IMR-90 (cell line): ENCODE results near the gene NLGN3. TPM values are rescaled to one million over a fixed set of nuclear protein-coding genes. Genes with fewer than 3 reads are reported as not detected.

ENCODE experiments used
- ATAC-seq: fragments of 200-7000 bp; cut with Tn5 transposase; 2 replicates; pipeline ENCODE4 v1.9.1; 2020; ENCODE audit warnings: low read depth, mild to moderate bottlenecking, moderate library complexity
- BruUV-seq: library from RNA; stranded (reverse); fragments of 400-500 nt; replicated peaks from 2 replicates; lab custom pipeline; 2021; lab: Mats Ljungman, UMichigan
- CTCF ChIA-PET: fragments of 300-600 bp; formaldehyde crosslinking; extraction: SDS; loops from one replicate; lab custom pipeline; 2021; ENCODE audit warnings: antibody characterized with exemption; lab: Yijun Ruan, JAX
- POLR2A ChIA-PET: fragments of 300-600 bp; sonication (Branson Sonifier 250); formaldehyde crosslinking; loops from one replicate; lab custom pipeline; 2022; ENCODE audit warnings: antibody characterized with exemption; ENCODE audit not compliant: unreplicated experiment; lab: Charles Lee
- DNase-seq: peaks from one replicate; pipeline ENCODE4 v3.0.0; 2013
- H2AFZ ChIP-seq: replicated peaks from 2 replicates; pipeline ENCODE3; 2013; ENCODE audit warnings: low read length, mild to moderate bottlenecking; ENCODE audit not compliant: poor library complexity
- H2AK5ac ChIP-seq: 2 replicates; pipeline ENCODE4 v1.6.1; 2013; ENCODE audit warnings: low read depth, low read length, inconsistent platforms
- H2AK9ac ChIP-seq: replicated peaks from 2 replicates; pipeline ENCODE3; 2013; ENCODE audit warnings: mild to moderate bottlenecking, low read depth, low read length, moderate library complexity; ENCODE audit not compliant: poor library complexity
- H2BK120ac ChIP-seq: 2 replicates; pipeline ENCODE4 v1.6.1; 2013; ENCODE audit warnings: low read depth, low read length, inconsistent platforms
- H2BK15ac ChIP-seq: 3 replicates; pipeline ENCODE4 v1.6.1; 2013; ENCODE audit warnings: low read depth, low read length, inconsistent platforms
- H2BK20ac ChIP-seq: 2 replicates; pipeline ENCODE4 v1.6.1; 2013; ENCODE audit warnings: low read depth, mild to moderate bottlenecking, inconsistent platforms, low read length, moderate library complexity
- H2BK5ac ChIP-seq: 2 replicates; pipeline ENCODE4 v1.6.1; 2013; ENCODE audit warnings: mild to moderate bottlenecking, low read depth, low read length, inconsistent platforms; ENCODE audit not compliant: poor library complexity, severe bottlenecking
- H3K14ac ChIP-seq: replicated peaks from 2 replicates; pipeline ENCODE4 v1.6.1; 2013; ENCODE audit warnings: low read depth, low read length, inconsistent platforms
- H3K18ac ChIP-seq: 2 replicates; pipeline ENCODE4 v1.6.1; 2013; ENCODE audit warnings: low read depth, low read length, control low read depth
- H3K23ac ChIP-seq: 2 replicates; pipeline ENCODE4 v1.6.1; 2013; ENCODE audit warnings: low read depth, low read length, inconsistent platforms
- H3K27ac ChIP-seq: 2 replicates; pipeline ENCODE4 v1.5.1; 2013; ENCODE audit warnings: mild to moderate bottlenecking, control low read depth, low read length; ENCODE audit not compliant: insufficient read depth
- H3K27me3 ChIP-seq: 2 replicates; pipeline ENCODE4 v1.6.1; 2013; ENCODE audit warnings: low read length; ENCODE audit not compliant: control insufficient read depth, insufficient read depth
- H3K36me3 ChIP-seq: 2 replicates; pipeline ENCODE4 v1.6.1; 2013; ENCODE audit warnings: low read length, mixed read lengths; ENCODE audit not compliant: control insufficient read depth, insufficient read depth
- H3K4ac ChIP-seq: 2 replicates; pipeline ENCODE4 v1.6.1; 2013; ENCODE audit warnings: low read depth, low read length, inconsistent platforms
- H3K4me1 ChIP-seq: 2 replicates; pipeline ENCODE4 v1.6.1; 2013; ENCODE audit warnings: low read length, mixed read lengths; ENCODE audit not compliant: control insufficient read depth, insufficient read depth
- H3K4me2 ChIP-seq: 2 replicates; pipeline ENCODE4 v1.6.1; 2013; ENCODE audit warnings: low read depth, mild to moderate bottlenecking, control low read depth, low read length, moderate library complexity
- H3K4me3 ChIP-seq: 2 replicates; pipeline ENCODE4 v1.5.1; 2013; ENCODE audit warnings: low read depth, mild to moderate bottlenecking, control low read depth, low read length, moderate library complexity; ENCODE audit not compliant: insufficient read depth
- H3K56ac ChIP-seq: 2 replicates; pipeline ENCODE4 v1.6.1; 2013; ENCODE audit warnings: low read length, inconsistent platforms; ENCODE audit not compliant: insufficient read depth; ENCODE audit errors: extremely low read depth
- H3K79me1 ChIP-seq, 2 experiments: 2 replicates each; pipeline ENCODE4 v1.6.1; 2013; ENCODE audit warnings: low read length in 2 of 2, inconsistent platforms in 1 of 2, low read depth in 1 of 2
- H3K9ac ChIP-seq: 2 replicates; pipeline ENCODE4 v1.6.1; 2013; ENCODE audit warnings: low read depth, low read length, control low read depth
- H3K9me1 ChIP-seq: 2 replicates; pipeline ENCODE4 v1.6.1; 2013; ENCODE audit warnings: low read length, inconsistent platforms; ENCODE audit not compliant: insufficient read depth
- H3K9me3 ChIP-seq: 2 replicates; pipeline ENCODE4 v1.6.1; 2013; ENCODE audit warnings: low read length; ENCODE audit not compliant: control insufficient read depth, insufficient read depth
- H4K20me1 ChIP-seq: 2 replicates; pipeline ENCODE4 v1.6.1; 2013; ENCODE audit warnings: low read length, inconsistent platforms; ENCODE audit not compliant: insufficient read depth
- H4K5ac ChIP-seq: 2 replicates; pipeline ENCODE4 v1.6.1; 2013; ENCODE audit warnings: mild to moderate bottlenecking, low read depth, low read length, control low read depth
- H4K8ac ChIP-seq, 2 experiments: 2 replicates each; pipeline ENCODE4 v1.6.1; 2013; ENCODE audit warnings: low read depth in 2 of 2, low read length in 2 of 2, control low read depth in 1 of 2, inconsistent platforms in 1 of 2
- H4K91ac ChIP-seq: 2 replicates; pipeline ENCODE4 v1.6.1; 2013; ENCODE audit warnings: low read depth, low read length, inconsistent platforms; ENCODE audit not compliant: insufficient read depth
- BHLHE40 ChIP-seq: fragments of 150-350 bp; IDR thresholded peaks from 2 replicates; pipeline ENCODE4 v1.6.1; 2016; ENCODE audit warnings: mild to moderate bottlenecking, low read depth, low read length
- CEBPB ChIP-seq: IDR thresholded peaks from 2 replicates; pipeline ENCODE4 v1.6.1; 2012; ENCODE audit warnings: low read depth, low read length, improper control_type of control experiment
- CHD1 ChIP-seq: IDR thresholded peaks from 2 replicates; pipeline ENCODE4 v1.6.1; 2012; ENCODE audit warnings: low read depth, low read length, improper control_type of control experiment
- CTCF ChIP-seq: conservative IDR thresholded peaks from 2 replicates; pipeline ENCODE4 v1.5.1; 2012; ENCODE audit warnings: mild to moderate bottlenecking, low read depth, low read length, improper control_type of control experiment
- ELK1 ChIP-seq: fragments of 150-350 bp; IDR thresholded peaks from 2 replicates; pipeline ENCODE4 v1.6.1; 2016; ENCODE audit warnings: low read depth, mild to moderate bottlenecking, low read length, moderate library complexity, borderline replicate concordance
- FOS ChIP-seq: fragments of 150-350 bp; IDR thresholded peaks from 2 replicates; pipeline ENCODE4 v1.6.1; 2016; ENCODE audit warnings: low read depth, low read length
- MAFK ChIP-seq: IDR thresholded peaks from 2 replicates; pipeline ENCODE4 v1.6.1; 2012; ENCODE audit warnings: low read depth, low read length, improper control_type of control experiment
- MAZ ChIP-seq: IDR thresholded peaks from 2 replicates; pipeline ENCODE4 v1.6.1; 2012; ENCODE audit warnings: low read depth, mild to moderate bottlenecking, low read length, improper control_type of control experiment, moderate library complexity, borderline replicate concordance
- MXI1 ChIP-seq: IDR thresholded peaks from 2 replicates; pipeline ENCODE4 v1.6.1; 2012; ENCODE audit warnings: low read depth, mild to moderate bottlenecking, low read length, moderate library complexity, borderline replicate concordance
- NFE2L2 ChIP-seq: fragments of 150-350 bp; IDR thresholded peaks from 2 replicates; pipeline ENCODE4 v1.6.1; 2016; ENCODE audit warnings: low read depth, mild to moderate bottlenecking, low read length
- POLR2A ChIP-seq: IDR thresholded peaks from 2 replicates; pipeline ENCODE4 v1.6.1; 2012; ENCODE audit warnings: mild to moderate bottlenecking, low read depth, low read length
- RAD21 ChIP-seq: IDR thresholded peaks from 2 replicates; pipeline ENCODE4 v1.6.1; 2012; ENCODE audit warnings: low read length, improper control_type of control experiment
- RCOR1 ChIP-seq: IDR thresholded peaks from 2 replicates; pipeline ENCODE4 v1.6.1; 2012; ENCODE audit warnings: mild to moderate bottlenecking, low read length, improper control_type of control experiment; ENCODE audit not compliant: insufficient replicate concordance
- RFX5 ChIP-seq: IDR thresholded peaks from 2 replicates; pipeline ENCODE4 v1.8.0; 2012; ENCODE audit warnings: low read depth, mild to moderate bottlenecking, low read length, moderate library complexity
- SMC3 ChIP-seq: fragments of 150-350 bp; IDR thresholded peaks from 2 replicates; pipeline ENCODE4 v1.6.1; 2016; ENCODE audit warnings: low read depth, mild to moderate bottlenecking, antibody characterized with exemption, low read length, moderate library complexity
- WGBS, 2 experiments: methylation state at CpG; one replicate each; pipeline versions ENCODE4 v1.1.5 to v1.1.7; 2013; ENCODE audit warnings: missing lambda C conversion rate in 2 of 2; ENCODE audit not compliant: insufficient read length in 1 of 2; ENCODE audit errors: extremely low coverage in 2 of 2; 5-methylcytosine and 5-hydroxymethylcytosine counted together
- dilution Hi-C: fragments of 300-500 bp; cut with HindIII; formaldehyde crosslinking; loops from one replicate; pipeline ENCODE4 v1.14.3; 2018; ENCODE audit warnings: low sequenced_read_pairs; ENCODE audit not compliant: unreplicated experiment
- in situ Hi-C: fragments of 300-500 bp; cut with MboI; formaldehyde crosslinking; loops from 3 replicates; pipeline ENCODE4 v1.14.3; 2019; ENCODE audit warnings: low sequenced_read_pairs, inconsistent platforms, mixed read lengths
- intact Hi-C: fragments of 100-400 bp; cut with micrococcal nuclease; formaldehyde crosslinking; loops from 2 replicates; pipeline ENCODE4 v1.10.0; 2022
- polyA plus RNA-seq, 3 experiments: library from polyadenylated mRNA; depleted of rRNA; stranded (reverse); fragments of >200 nt; gene quantifications; 2 replicates each; pipeline ENCODE4 v1.2.3, GENCODE V29; 2012; ENCODE audit warnings: low replicate concordance in 1 of 3
- total RNA-seq: library from RNA; depleted of rRNA; stranded (reverse); fragments of >200 nt; gene quantifications from 2 replicates; pipeline ENCODE4 v1.2.3, GENCODE V29; 2012
- TF ChIP-seq, protein P1 (sequence below): fragments of 150-350 bp; IDR thresholded peaks from 2 replicates; pipeline ENCODE4 v1.6.1; 2017; ENCODE audit warnings: mild to moderate bottlenecking, antibody characterized with exemption, low read length, low read depth

NLGN3 gene
- total and polyA plus RNA-seq, 2 of the 4 experiments (the other 2 are of a cell fraction), result 0.18 to 0.39 TPM

DNA sequence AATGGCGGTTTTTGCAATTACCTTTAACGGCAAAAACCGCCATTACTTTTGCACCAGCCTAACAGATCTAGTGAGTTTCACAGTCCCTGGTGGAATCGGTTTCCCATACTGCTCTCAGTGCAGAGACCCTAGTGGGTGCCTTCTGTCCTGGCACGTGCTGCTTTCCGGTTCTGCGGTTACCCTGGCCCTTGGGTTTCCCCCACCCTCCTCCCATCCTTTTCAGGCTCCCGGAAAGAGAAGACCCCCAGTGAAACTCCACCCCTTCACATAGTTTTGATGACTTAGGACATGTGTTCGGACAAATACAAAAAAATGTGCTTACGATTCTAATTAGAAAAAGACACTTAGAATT is 36.9 kb downstream of the NLGN3 start:
- BruUV-seq, result no TSS peak
- peak overlapping the region; percentile 41; the same call in 1 of the 2 replicates for H3K4me3 ChIP-seq
- H3K9me3 ChIP-seq, result no peaks in the 10 kb centered on the region
- 45% methylated on average over 6 of the region's 10 CpGs; no CpG with 5 or more reads in 1 of the 2 experiments for WGBS, 2 experiments
- peak overlapping the region; percentile 64 for H2BK5ac ChIP-seq
- peaks cover 4% of the 10 kb centered on the region; the same call in 1 of the 2 replicates for H3K4me1 ChIP-seq
- peak overlapping the region; percentile 18 for H4K5ac ChIP-seq
- peak overlapping the region; percentile 36 for H3K27ac ChIP-seq
- peak overlapping the region; percentile 48; the same call in 1 of the 2 replicates for H3K23ac ChIP-seq
- DNase-seq, result no peak
- no peaks in the 10 kb centered on the region; the same call in 1 of the 2 replicates for H3K9me1 ChIP-seq
- peak overlapping the region; percentile 64 for H3K4me2 ChIP-seq
- peak overlapping the region; percentile 27; the same call in 1 of the 2 replicates for H2AK5ac ChIP-seq
- peak overlapping the region; percentile 75 for H3K14ac ChIP-seq
- intact Hi-C loops (no loop called here), dilution Hi-C loops (no loop called here), in situ Hi-C loops (no loop called here)
- peak overlapping the region; percentile 26; the same call in 1 of the 2 replicates for H3K9ac ChIP-seq
- H3K4ac ChIP-seq, result peak overlapping the region; percentile 76
- no peaks in the 10 kb centered on the region for H3K36me3 ChIP-seq
- H2BK120ac ChIP-seq, result peak overlapping the region; percentile 64
- peak overlapping the region; percentile 30 for H4K91ac ChIP-seq
- TF ChIP-seq RFX5, result no peak
- TF ChIP-seq SMC3, result no peak
- TF ChIP-seq CTCF, result no peak
- TF ChIP-seq BHLHE40, result no peak; the same call in 1 of the 2 replicates
- no peak for TF ChIP-seq ELK1
- no peak for TF ChIP-seq POLR2A
- TF ChIP-seq, protein P1, sequence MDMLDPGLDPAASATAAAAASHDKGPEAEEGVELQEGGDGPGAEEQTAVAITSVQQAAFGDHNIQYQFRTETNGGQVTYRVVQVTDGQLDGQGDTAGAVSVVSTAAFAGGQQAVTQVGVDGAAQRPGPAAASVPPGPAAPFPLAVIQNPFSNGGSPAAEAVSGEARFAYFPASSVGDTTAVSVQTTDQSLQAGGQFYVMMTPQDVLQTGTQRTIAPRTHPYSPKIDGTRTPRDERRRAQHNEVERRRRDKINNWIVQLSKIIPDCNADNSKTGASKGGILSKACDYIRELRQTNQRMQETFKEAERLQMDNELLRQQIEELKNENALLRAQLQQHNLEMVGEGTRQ, result no peak
- no peak for TF ChIP-seq MXI1
- TF ChIP-seq CEBPB, result no peak
- TF ChIP-seq MAFK, result no peak
- no peak for TF ChIP-seq NFE2L2
- TF ChIP-seq RCOR1, result no peak
- no peak for TF ChIP-seq MAZ
- no peak for TF ChIP-seq CHD1
- TF ChIP-seq RAD21, result no peak
- TF ChIP-seq FOS, result no peak
- H3K79me1 ChIP-seq, result no peaks in the 10 kb centered on the region
- POLR2A ChIA-PET, result no interaction called here
- peak overlapping the region; percentile 89 for H2AFZ ChIP-seq
- no peak overlapping the region for H2BK20ac ChIP-seq
- H2BK15ac ChIP-seq, result no peak overlapping the region
- peak overlapping the region; percentile 22 for H3K56ac ChIP-seq
- H2AK9ac ChIP-seq, result peak overlapping the region; percentile 95
- H3K27me3 ChIP-seq, result peaks cover 2% of the 10 kb centered on the region; the same call in 1 of the 2 replicates
- no peak overlapping the region; the same call in 1 of the 2 replicates for H3K18ac ChIP-seq
- CTCF ChIA-PET, result interaction anchor here (0.6 kb wide), 2 partner anchors 692 to 751 kb away, joined by 3 to 4 read pairs; no protein-coding TSS in a partner anchor
- H4K20me1 ChIP-seq, result no peaks in the 10 kb centered on the region; the same call in 1 of the 2 replicates
- peak overlapping the region; percentile 73 to 91 for H4K8ac ChIP-seq
- ATAC-seq, result peak; percentile 4; the same call in 1 of the 2 replicates
